ENCODE data around the gene UBE2J2.

UBE2J2 gene

GRCh38 chr1:1267488-1268283 is 6.0 kb downstream of the UBE2J2 start:
- no peak for DNase-seq (ENCODE audit: extremely low spot score)
- ChIA-PET CTCF (interaction anchor here (2.0 kb wide), 1 partner anchor 145 kb away, joined by 6 read pairs; no protein-coding TSS in a partner anchor), POLR2A (no interaction called here)
- TF ChIP-seq, protein P1, sequence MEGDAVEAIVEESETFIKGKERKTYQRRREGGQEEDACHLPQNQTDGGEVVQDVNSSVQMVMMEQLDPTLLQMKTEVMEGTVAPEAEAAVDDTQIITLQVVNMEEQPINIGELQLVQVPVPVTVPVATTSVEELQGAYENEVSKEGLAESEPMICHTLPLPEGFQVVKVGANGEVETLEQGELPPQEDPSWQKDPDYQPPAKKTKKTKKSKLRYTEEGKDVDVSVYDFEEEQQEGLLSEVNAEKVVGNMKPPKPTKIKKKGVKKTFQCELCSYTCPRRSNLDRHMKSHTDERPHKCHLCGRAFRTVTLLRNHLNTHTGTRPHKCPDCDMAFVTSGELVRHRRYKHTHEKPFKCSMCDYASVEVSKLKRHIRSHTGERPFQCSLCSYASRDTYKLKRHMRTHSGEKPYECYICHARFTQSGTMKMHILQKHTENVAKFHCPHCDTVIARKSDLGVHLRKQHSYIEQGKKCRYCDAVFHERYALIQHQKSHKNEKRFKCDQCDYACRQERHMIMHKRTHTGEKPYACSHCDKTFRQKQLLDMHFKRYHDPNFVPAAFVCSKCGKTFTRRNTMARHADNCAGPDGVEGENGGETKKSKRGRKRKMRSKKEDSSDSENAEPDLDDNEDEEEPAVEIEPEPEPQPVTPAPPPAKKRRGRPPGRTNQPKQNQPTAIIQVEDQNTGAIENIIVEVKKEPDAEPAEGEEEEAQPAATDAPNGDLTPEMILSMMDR (IDR thresholded peaks at IDR 0.05; ENCODE audit: control extremely low read depth, extremely low read depth, low read depth, missing control alignments) = no peak

DNA sequence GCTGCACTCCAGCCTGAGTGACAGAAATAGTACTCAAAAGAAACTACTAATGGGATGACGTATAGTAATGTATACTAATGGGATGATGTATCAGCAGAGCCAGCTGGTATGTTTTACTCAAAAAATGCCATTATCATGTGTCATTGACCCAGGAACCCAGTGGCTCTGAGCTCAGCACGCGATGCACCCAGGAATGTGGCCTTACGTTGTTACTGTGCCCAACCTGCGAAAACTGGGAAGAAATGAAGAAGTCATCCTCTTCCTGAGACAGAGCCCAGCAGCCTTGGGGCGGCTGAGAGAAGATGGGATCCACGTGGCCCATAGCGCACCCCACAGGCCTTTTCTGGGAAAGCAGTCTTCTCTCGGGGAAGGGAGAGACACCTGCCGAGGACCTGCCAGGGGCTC is 8.8 kb downstream of the UBE2J2 start:
- TF ChIP-seq, protein P1 (IDR thresholded peaks at IDR 0.05; ENCODE audit: control extremely low read depth, extremely low read depth, low read depth, missing control alignments) = no peak
- ChIA-PET POLR2A (no interaction called here), CTCF (interaction anchor here (1.3 to 1.4 kb wide), 2 partner anchors 14 to 281 kb away, joined by 3 to 4 read pairs; no protein-coding TSS in a partner anchor)
- DNase-seq (ENCODE audit: extremely low spot score) = no peak

DNA sequence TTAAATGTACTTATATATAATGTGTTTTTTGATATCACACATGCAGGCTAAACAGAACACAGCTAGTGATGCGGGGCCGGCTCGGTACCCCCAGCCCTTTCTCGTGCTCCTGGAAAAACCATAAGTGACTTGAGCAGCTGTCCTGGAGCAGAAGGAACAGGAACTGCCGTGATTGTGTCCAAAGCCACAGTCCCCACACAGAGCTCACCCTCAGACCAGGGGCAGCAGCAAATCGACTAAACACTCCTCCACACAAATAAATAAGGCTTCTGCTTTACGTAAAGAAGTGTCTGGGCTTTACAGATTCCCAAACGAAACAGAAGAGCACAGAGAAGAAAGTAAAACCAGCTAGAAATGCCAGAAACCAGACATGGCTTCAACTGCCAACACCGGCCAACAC is 9.6 kb downstream of the UBE2J2 start:
- ChIA-PET POLR2A (no interaction called here), CTCF (interaction anchor here (1.1 to 1.4 kb wide), 3 partner anchors 13 to 280 kb away, joined by 3 to 4 read pairs (median 3); no protein-coding TSS in a partner anchor)
- no peak for DNase-seq (ENCODE audit: extremely low spot score)
- TF ChIP-seq, protein P1 (IDR thresholded peaks at IDR 0.05; ENCODE audit: control extremely low read depth, extremely low read depth, low read depth, missing control alignments) = no peak

DNA sequence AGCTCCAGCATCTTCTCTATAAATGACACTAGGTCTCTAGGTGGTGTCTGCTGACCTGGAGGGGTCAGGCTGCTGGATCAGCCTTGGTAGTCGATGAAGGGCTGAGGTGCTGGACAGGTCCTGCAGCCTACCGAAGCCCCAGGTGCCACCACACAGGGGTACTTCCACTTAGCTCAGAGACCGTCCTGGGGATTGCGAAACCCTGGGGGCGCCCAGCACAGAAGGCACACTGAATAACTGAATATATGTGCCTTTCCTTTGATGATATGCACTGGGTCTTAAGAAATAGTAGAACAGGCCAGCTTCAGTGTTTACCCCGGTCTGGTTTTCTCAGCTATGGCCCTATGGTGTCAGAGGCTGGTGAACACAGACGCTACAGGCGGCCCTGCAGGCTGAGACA is 10.9 kb downstream of the UBE2J2 start:
- CTCF ChIA-PET = interaction anchor here (1.3 kb wide), 1 partner anchor 29 kb away, joined by 3 read pairs; no protein-coding TSS in a partner anchor
- POLR2A ChIA-PET = no interaction called here

GRCh38 chr1:1262071-1262470 is 11.6 kb downstream of the UBE2J2 start:
- TF ChIP-seq, protein P1 (IDR thresholded peaks at IDR 0.05; ENCODE audit: control extremely low read depth, extremely low read depth, low read depth, missing control alignments) = no peak
- CTCF ChIA-PET = interaction anchor here (1.0 to 1.3 kb wide), 2 partner anchors 9 to 30 kb away, joined by 3 read pairs; no protein-coding TSS in a partner anchor
- POLR2A ChIA-PET = no interaction called here
- no peak for DNase-seq (ENCODE audit: extremely low spot score)

More for the DNA sequence above, 10.9 kb downstream of the UBE2J2 start:
- TF ChIP-seq, protein P1 (IDR thresholded peaks at IDR 0.05; ENCODE audit: control extremely low read depth, extremely low read depth, low read depth, missing control alignments) = no peak
- DNase-seq (ENCODE audit: extremely low spot score) = no peak

DNA sequence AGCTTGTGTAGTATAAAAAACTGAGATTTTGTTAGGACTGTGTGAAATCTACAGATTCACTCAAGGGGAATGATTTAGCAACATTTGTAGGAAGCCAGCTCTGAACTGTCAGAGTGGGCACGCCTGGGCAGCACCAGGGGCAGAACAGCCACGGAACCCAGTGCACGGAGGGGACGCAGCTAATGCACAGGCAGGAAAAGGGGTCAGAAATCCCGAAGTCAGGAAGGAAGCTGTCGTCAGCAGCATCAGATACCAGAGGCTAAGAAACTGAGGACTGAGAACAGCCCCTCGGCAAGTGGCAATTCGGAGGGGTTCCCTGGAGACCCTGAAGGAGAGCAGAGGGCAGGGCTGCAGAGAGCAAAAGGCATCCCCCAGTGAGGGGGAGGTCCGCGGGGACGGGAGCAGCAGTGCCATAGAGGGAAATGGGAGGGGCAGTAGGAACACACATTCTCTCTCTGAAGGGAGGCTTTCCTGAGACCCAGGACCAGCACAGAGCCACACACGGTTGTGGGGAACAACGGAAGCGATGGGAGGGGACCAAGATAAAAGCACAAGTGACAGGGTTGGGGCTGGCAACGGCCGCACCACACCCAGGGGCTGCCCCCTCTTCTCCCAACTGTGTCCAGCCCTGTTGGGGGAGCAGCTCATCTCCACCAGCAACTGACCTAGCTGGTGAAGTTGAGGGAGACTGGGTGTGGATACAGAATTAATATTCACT is 12.7 kb downstream of the UBE2J2 start:
- TF ChIP-seq, protein P1 (IDR thresholded peaks at IDR 0.05; ENCODE audit: control extremely low read depth, extremely low read depth, low read depth, missing control alignments) = no peak
- CTCF ChIA-PET = interaction anchor here (0.7 to 1.8 kb wide), 5 partner anchors 10 to 276 kb away, joined by 3 to 6 read pairs (median 3); no protein-coding TSS in a partner anchor
- DNase-seq (ENCODE audit: extremely low spot score) = no peak
- POLR2A ChIA-PET = no interaction called here

Data from GM10248 (cell line).